ENCODE data around the gene SUSD4.

Gene SUSD4

DNA sequence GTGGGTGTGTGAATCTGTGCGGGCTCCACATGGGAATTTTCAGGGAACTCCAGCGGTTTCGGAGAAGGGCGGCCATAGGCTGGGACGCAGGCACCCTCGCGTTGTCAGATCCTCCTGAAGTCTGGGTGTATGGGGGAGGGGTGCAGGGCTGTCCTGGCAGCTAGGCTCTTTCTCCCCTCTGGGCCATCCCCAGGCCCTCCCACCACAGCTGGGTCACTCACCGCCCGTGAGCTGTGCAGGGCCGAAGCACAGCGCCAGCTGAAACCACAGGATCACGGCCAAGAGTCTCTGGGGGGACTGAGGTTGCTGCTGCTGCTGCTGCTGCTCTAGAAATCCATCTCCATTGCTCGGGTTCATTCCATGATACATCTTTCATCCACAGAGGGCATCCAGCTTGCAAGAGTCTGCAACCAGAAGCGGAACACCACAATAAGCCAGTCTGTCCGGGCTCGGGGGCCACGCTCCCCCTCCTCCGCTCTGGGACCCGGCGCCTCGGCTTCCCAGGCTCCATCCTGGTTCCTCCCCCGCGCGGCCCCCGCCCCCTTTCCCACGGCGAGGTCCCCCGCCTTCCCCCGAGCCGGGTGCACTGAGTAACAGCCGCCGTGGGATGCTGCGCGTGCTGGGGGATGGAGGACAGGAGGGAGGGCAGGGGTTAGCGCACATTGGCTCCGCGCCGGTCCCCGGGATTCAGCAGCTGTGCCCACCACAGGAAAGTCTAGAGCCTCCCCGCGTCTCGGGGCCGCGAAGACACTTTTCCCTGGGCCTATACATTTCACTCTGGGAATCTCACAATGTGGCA, 720 bp downstream of the SUSD4 start:
- in situ Hi-C loops (cut with HindIII; ENCODE audit: low sequenced_read_pairs) = no loop called here

DNA sequence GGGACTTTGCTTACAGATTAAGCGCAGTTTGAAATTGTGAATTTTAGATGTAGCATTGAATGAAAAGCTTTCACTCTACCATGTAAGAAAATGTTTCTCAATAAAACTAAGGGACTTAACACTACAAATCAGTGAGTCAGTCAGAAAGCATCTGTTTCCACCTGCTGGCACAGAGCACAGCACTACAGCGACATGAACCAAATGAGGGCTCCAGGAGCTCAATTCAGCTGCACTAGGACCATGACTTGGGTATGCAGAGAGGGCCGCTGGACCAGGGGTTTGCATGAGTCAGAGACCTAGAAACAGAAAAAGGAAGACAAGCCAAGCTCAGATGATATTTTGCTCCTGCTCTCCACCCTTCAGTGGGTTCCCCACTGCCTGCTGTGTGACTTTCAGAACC, 5.2 kb downstream of the SUSD4 start:
- in situ Hi-C loops (cut with HindIII; ENCODE audit: low sequenced_read_pairs) = no loop called here

DNA sequence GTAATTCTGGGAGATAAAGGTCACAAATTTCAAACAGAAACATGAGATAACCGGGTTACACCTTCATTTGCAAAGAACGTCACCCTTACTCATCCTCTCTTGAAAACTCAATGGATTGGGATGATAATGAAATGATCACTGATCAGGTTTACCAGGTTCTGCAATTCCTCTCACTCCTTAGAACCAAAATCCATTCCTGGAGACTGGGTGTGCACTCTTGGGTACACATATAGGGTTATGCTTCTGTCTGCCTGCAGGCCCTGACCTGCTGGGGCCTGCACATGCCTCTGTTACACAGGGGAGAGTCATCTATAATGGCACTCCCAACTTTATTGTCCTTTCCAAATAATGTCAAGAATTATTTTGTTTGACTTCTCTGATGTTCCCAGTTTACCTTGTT, 8.3 kb downstream of the SUSD4 start:
- in situ Hi-C loops (cut with HindIII; ENCODE audit: low sequenced_read_pairs) = no loop called here

DNA sequence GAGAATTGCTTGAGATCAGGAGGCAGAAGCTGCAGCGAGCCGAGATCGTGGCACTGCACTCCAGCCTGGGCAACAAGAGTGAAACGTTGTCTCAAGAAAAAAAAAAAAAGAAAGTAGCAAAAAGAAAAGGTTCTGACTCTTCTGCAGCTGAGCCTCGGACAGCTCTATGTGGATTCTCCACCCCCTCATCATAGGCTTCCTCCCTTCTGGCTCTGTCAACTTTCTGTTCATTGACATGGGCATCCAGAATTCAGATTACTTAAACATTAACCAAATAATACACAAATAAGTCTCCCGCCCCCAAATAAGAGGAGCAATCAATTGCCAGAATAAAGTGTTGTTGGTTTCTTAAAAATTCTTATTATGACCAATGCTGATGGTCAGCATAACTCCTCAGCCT, 10.0 kb downstream of the SUSD4 start:
- in situ Hi-C loops (cut with HindIII; ENCODE audit: low sequenced_read_pairs) = no loop called here

DNA sequence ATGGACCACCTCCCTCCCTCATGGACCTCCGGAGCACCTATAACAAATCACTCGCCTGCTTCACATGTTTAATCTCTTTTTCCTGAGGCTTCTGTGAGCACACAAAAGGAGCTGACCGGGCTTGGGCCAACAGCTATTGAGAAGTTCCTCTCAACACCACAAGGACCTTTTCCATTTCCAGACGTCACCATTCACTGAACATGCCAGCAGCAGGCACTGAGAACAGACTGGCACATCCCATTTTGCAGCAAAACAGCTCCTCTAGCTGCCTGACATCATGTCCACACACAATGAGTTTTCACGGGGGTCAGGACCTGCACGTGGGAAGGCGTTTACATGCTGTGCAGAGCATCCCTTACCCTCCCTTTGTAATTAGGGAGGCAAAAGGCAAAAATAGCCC, 11.0 kb downstream of the SUSD4 start:
- in situ Hi-C loops (cut with HindIII; ENCODE audit: low sequenced_read_pairs) = no loop called here

- in situ Hi-C loops (cut with HindIII; ENCODE audit: low sequenced_read_pairs) = no loop called here
Observed at GRCh38 chr1:223350361-223350908, 13.5 kb downstream of the SUSD4 start.

DNA sequence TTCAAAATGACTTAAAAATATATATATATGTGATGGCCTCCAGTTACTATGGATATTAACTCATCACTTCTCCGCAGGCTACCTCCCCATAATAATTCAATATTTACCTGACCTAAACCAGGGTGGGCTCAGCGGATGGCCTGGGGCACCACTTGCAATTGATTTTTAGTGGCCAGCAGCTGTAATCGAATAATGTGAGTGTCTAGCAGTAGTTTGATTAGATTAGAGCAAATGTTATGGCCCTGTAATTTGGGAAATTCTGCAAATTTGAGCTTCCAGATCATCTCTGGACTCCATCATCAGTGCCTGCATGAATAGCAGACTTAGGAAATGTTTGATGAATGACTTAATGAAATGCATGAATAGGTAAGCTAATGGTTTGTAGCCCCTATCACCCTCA, 14.7 kb downstream of the SUSD4 start:
- in situ Hi-C loops (cut with HindIII; ENCODE audit: low sequenced_read_pairs) = no loop called here

GRCh38 chr1:223348439-223348838, 15.5 kb downstream of the SUSD4 start:
- in situ Hi-C loops (cut with HindIII; ENCODE audit: low sequenced_read_pairs) = no loop called here

GRCh38 chr1:223347583-223347982, 16.4 kb downstream of the SUSD4 start:
- in situ Hi-C loops (cut with HindIII; ENCODE audit: low sequenced_read_pairs) = no loop called here

- in situ Hi-C loops (cut with HindIII; ENCODE audit: low sequenced_read_pairs) = no loop called here
Observed at GRCh38 chr1:223346311-223346710, 17.7 kb downstream of the SUSD4 start.

DNA sequence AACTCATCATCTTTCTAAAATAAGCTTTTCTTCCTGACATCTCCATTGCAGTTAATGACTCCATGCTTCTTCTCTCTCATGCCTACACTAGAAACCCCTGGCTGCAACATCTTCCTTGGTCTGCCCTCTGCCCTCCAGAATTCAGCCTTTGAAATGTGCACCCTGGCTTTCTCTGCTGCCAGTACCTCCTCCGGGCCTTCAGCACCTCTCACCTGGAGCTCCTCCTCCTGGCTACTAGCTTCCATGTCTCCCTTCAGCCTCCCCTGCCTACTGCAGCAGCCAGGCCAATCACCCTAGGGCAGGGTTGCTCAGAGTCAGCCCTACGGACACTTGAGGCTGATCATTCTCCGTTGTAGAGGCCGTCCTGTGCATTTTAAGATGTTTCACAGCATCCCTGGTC, 18.3 kb downstream of the SUSD4 start:
- in situ Hi-C loops (cut with HindIII; ENCODE audit: low sequenced_read_pairs) = no loop called here

GRCh38 chr1:223344491-223344890, 19.5 kb downstream of the SUSD4 start:
- in situ Hi-C loops (cut with HindIII; ENCODE audit: low sequenced_read_pairs) = no loop called here

GRCh38 chr1:223343692-223344091, 20.3 kb downstream of the SUSD4 start:
- in situ Hi-C loops (cut with HindIII; ENCODE audit: low sequenced_read_pairs) = no loop called here

- in situ Hi-C loops (cut with HindIII; ENCODE audit: low sequenced_read_pairs) = no loop called here
Observed at GRCh38 chr1:223341121-223341520, 22.9 kb downstream of the SUSD4 start.

DNA sequence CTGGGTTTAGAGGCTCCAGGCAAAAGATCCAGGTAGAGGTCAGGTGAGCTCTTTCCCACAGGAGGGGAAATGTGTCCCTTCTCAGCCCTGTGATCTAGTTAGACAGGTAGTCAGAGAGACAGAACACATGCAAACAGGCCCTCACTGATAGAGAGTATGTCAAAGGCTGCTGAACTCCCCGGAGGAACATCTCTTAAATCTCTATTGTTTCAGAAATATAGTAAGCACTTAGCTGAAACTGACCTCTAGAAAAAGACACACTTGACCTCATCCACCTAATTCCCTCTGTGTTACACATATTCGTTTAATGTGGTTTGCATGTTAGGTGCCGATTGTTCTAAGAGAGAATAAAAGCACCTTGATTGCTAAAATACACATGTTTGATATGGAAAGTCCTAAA, 23.3 kb downstream of the SUSD4 start:
- in situ Hi-C loops (cut with HindIII; ENCODE audit: low sequenced_read_pairs) = no loop called here

- in situ Hi-C loops (cut with HindIII; ENCODE audit: low sequenced_read_pairs) = no loop called here
Observed at GRCh38 chr1:223339861-223340260, 24.1 kb downstream of the SUSD4 start.

DNA sequence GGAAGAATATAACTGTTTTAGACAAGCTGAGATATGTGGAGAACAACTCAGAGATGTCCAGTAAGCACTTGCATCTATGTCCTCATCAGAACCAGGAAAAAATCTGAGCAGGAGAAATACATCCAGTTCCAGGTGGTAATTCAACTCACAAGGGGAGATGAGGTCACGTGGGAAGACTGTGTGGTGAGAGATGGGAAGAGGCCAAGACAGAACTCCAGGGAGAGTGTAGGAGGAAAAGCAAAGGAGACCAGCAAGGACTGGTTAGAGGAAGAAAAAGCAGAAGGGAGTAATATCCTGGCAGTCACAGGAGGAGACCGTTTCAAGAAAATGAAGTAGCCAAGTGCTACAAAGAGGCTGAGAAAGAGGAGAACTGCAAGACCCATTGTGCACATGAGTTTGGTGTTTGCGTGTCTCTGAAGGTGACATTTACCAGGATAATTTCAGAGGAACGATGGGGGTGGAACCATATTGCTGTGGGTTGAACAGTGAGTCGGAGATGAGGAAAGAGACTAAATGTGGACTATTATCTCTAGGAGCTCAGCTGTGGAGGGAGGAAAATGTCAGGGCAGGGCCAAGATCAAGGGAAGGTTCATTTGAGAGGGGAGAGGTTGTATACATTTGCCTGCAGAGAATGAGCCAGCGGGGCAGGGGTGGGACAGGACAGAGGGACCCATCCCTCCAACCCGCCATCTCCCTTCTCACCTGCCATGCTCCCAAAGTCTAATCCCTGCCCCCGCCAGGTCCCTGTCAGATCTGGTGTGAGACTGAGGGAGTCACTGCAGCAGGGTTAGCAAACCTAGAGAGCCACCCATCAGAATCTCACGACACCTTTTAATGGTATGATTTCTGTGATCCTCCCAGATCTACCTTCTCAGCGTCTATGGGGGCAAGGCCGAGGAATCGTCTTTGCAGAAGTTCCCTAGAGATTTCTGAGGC, 24.9 kb downstream of the SUSD4 start:
- in situ Hi-C loops (cut with HindIII; ENCODE audit: low sequenced_read_pairs) = no loop called here

DNA sequence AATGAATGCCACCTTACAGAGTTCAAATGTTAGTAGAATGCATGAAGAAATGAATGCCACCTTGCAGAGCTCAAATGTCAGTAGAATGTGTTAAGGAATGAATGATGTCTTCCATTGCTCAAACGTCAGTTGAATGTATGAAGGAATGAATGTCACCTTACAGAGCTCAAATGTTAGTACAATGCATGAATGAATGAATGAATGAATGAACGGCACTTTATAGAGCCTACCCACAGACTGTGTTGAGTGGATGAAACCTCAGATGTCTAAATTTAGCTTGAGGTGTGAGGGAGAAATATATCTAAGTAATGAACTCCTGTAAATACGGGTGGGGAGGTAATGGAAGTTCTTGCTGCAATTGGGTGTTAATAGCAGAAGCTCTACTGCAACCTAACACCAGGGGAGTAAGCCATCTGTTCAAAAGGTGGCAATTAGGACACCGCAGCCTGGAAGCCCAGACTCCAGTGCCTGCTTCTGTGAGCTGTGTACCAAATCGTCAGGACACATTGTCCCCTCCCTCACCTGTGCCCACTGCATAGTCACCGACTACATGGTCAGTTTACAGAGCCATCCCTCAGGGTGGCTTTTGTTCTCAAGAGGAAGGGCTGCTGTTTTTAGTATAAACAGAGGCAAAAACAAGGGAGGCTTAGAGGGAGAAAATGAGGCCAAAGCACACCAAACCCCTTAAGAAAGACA, 26.7 kb downstream of the SUSD4 start:
- in situ Hi-C loops (cut with HindIII; ENCODE audit: low sequenced_read_pairs) = no loop called here

- in situ Hi-C loops (cut with HindIII; ENCODE audit: low sequenced_read_pairs) = no loop called here
Observed at GRCh38 chr1:223334156-223334555, 29.8 kb downstream of the SUSD4 start.

DNA sequence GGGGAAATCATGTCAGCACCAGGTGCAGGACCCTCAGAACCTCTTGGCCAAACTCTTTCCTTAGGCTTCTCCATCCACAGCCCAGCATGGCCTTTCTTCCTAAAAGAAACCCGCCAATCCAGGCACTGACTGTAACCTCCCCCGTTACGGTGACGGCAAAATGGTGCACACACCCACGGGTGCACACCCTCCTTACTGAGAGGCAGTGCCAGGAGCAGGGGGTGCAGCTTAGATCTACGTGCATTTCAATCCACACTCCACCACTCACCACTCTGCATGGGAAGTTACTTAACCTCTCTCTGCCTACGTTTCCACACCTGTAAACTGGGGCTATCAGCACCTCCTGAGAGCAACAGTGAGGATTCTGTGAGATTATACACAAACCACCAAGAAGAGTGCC, 31.0 kb downstream of the SUSD4 start:
- in situ Hi-C loops (cut with HindIII; ENCODE audit: low sequenced_read_pairs) = no loop called here

- in situ Hi-C loops (cut with HindIII; ENCODE audit: low sequenced_read_pairs) = no loop called here
Observed at GRCh38 chr1:223331929-223332328, 32.0 kb downstream of the SUSD4 start.
